ENCODE data around the gene WEE2.

DNA sequence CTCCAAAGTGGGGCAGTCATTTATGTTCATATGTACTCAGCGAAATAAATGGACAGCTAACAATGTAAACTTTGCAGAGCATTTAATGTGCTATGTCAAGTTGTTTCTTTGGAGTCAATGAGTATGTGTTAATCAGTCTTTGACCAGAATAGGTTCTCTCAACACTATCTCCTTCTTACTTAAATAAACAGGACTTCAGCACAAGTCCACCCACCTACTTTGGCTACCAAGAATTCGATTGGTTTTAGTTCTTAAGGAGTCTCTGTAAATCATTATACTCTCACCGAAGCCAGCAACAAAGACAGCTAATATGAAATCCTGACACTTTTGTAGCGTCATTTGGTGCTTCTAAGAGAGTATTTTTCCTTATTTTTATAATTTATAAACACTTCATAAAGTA lies 6.9 kb downstream of the WEE2 start:
- no peak for TF ChIP-seq POLR2A (IDR thresholded peaks at IDR 0.05)
- TF ChIP-seq, protein P1, sequence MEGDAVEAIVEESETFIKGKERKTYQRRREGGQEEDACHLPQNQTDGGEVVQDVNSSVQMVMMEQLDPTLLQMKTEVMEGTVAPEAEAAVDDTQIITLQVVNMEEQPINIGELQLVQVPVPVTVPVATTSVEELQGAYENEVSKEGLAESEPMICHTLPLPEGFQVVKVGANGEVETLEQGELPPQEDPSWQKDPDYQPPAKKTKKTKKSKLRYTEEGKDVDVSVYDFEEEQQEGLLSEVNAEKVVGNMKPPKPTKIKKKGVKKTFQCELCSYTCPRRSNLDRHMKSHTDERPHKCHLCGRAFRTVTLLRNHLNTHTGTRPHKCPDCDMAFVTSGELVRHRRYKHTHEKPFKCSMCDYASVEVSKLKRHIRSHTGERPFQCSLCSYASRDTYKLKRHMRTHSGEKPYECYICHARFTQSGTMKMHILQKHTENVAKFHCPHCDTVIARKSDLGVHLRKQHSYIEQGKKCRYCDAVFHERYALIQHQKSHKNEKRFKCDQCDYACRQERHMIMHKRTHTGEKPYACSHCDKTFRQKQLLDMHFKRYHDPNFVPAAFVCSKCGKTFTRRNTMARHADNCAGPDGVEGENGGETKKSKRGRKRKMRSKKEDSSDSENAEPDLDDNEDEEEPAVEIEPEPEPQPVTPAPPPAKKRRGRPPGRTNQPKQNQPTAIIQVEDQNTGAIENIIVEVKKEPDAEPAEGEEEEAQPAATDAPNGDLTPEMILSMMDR (IDR thresholded peaks at IDR 0.05): no peak
